DMS153 treated with DMSO at 0.1 percent for 48 hours (cell line): Measurements from ENCODE around the gene RUNDC1.
"Not testable (repeated sequence)": the region's sequence is repeated elsewhere in the genome, so short reads cannot be mapped to it uniquely, and the experiment has no call there.

Experiments used
- DNase-seq: peaks from one replicate; lab custom pipeline; 2025; ENCODE audit not compliant: unreplicated experiment; lab: John Stamatoyannopoulos, UW

Gene RUNDC1

GRCh38 chr17:42989726-42990652, 9.6 kb downstream of the RUNDC1 start:
- DNase-seq, result no peak

GRCh38 chr17:42991471-42991870, 11.1 kb downstream of the RUNDC1 start:
- no peak for DNase-seq

- DNase-seq, result no peak
Measured at GRCh38 chr17:42992872-42993271, 12.5 kb downstream of the RUNDC1 start.

GRCh38 chr17:42993913-42994312, 13.5 kb downstream of the RUNDC1 start:
- DNase-seq, result not testable (repeated sequence)

GRCh38 chr17:42997390-42997983, 17.1 kb downstream of the RUNDC1 start:
- DNase-seq, result no peak

GRCh38 chr17:42997984-42998938, 17.9 kb downstream of the RUNDC1 start, which contains the start of gene RPL27:
RPL27 (plus strand) TSS chr17:42998419; CDS start chr17:42998751, 332 bp downstream.
- peak; percentile 98 for DNase-seq

GRCh38 chr17:42999003-42999525, 18.7 kb downstream of the RUNDC1 start:
- no peak for DNase-seq

- not testable (repeated sequence) for DNase-seq
Measured at GRCh38 chr17:43000894-43001293, 20.5 kb downstream of the RUNDC1 start.

GRCh38 chr17:43003542-43004172, 23.3 kb downstream of the RUNDC1 start:
- DNase-seq, result no peak

GRCh38 chr17:43006639-43007551, 26.5 kb downstream of the RUNDC1 start, which contains the start of gene IFI35:
IFI35 (plus strand) TSS chr17:43006784; CDS start chr17:43006948, 164 bp downstream.
- DNase-seq, result peak; percentile 55

- DNase-seq, result no peak
Measured at GRCh38 chr17:43010667-43011308, 30.4 kb downstream of the RUNDC1 start.

GRCh38 chr17:43011728-43012472, 31.5 kb downstream of the RUNDC1 start:
- DNase-seq, result no peak

GRCh38 chr17:43013296-43013695, 32.9 kb downstream of the RUNDC1 start:
- DNase-seq, result no peak

- no peak for DNase-seq
Measured at GRCh38 chr17:43014020-43014648, 33.8 kb downstream of the RUNDC1 start.

- no peak for DNase-seq
Measured at GRCh38 chr17:43014649-43015542, 34.5 kb downstream of the RUNDC1 start.

GRCh38 chr17:43015579-43015978, 35.2 kb downstream of the RUNDC1 start:
- DNase-seq, result no peak

- DNase-seq, result no peak
Measured at GRCh38 chr17:43016216-43016615, 35.9 kb downstream of the RUNDC1 start.
